Esophagus squamous epithelium (tissue), 4 donors: ENCODE results near the gene PIH1D1.

Experiments used
- CTCF ChIP-seq, 6 experiments: fragments of 450-650 bp in 4 of 6; fragments of 200-600 bp in 2 of 6; sonication (generic) in 2 of 6; IDR thresholded peaks; one replicate each; pipeline ENCODE4 v1.5.1; 2016 to 2019; ENCODE audit warnings: antibody characterized with exemption in 6 of 6, mild to moderate bottlenecking in 4 of 6, moderate library complexity in 4 of 6
- POLR2A ChIP-seq, 4 donors: fragments of 450-650 bp; IDR thresholded peaks; one replicate each; pipeline ENCODE4 v1.6.1; 2017; ENCODE audit warnings: antibody characterized with exemption in 4 of 4, mild to moderate bottlenecking in 4 of 4, moderate library complexity in 3 of 4

GRCh38 chr19:49431330-49431749, 20.3 kb downstream of the PIH1D1 start:
- TF ChIP-seq CTCF (IDR thresholded peaks at IDR 0.05) (no peak), POLR2A (IDR thresholded peaks at IDR 0.05) (no peak)
